B cell (primary cell): Measurements from ENCODE around the gene PRKCB. TPM values are rescaled to one million over a fixed set of nuclear protein-coding genes. Genes with fewer than 3 reads are reported as not detected.

Experiments
- ATAC-seq: fragments of 200-7000 bp; cut with Tn5 transposase; one replicate; pipeline ENCODE4 v1.10.0; 2021; ENCODE audit warnings: low read depth, mild to moderate bottlenecking, moderate number of reproducible peaks, moderate library complexity
- CTCF ChIA-PET: fragments of 350-600 bp; sonication (Branson Sonifier 250); formaldehyde crosslinking; loops from one replicate; lab custom pipeline; 2021; ENCODE audit warnings: antibody characterized with exemption, inconsistent platforms; lab: Charles Lee
- POLR2A ChIA-PET: fragments of 350-600 bp; sonication (Branson Sonifier 250); formaldehyde crosslinking; loops from one replicate; lab custom pipeline; 2021; ENCODE audit warnings: antibody characterized with exemption; lab: Charles Lee
- DNase-seq: peaks from one replicate; pipeline ENCODE4 v3.0.0; 2013
- H2AFZ ChIP-seq: 2 replicates; pipeline ENCODE4 v1.6.1; 2012; ENCODE audit warnings: mild to moderate bottlenecking, low read depth, low read length; ENCODE audit not compliant: insufficient read depth, poor library complexity, severe bottlenecking
- H3K27ac ChIP-seq, 2 donors: 1 replicate in 1 of 2; 2 replicates in 1 of 2; pipeline ENCODE4 v1.5.1; 2012 to 2013; ENCODE audit warnings: low read length in 2 of 2, mild to moderate bottlenecking in 2 of 2, moderate library complexity in 1 of 2
- H3K27me3 ChIP-seq, 4 experiments: fragments of 200-600 bp in 1 of 4; sonication (generic) in 1 of 4; replicated peaks in 1 of 4; 1 replicate in 2 of 4; 2 replicates in 2 of 4; pipeline versions ENCODE4 v1.6.1 to v1.7.0; 2013 to 2016; ENCODE audit warnings: low read length in 3 of 4, mild to moderate bottlenecking in 2 of 4, mixed read lengths in 1 of 4, moderate library complexity in 1 of 4; ENCODE audit not compliant: insufficient read depth in 4 of 4, control insufficient read depth in 3 of 4; ENCODE audit errors: control extremely low read depth in 1 of 4
- H3K36me3 ChIP-seq, 2 experiments: replicated peaks in 1 of 2; 1 replicate in 1 of 2; 2 replicates in 1 of 2; pipeline versions ENCODE4 v1.6.1 to v1.7.1; 2013; ENCODE audit warnings: low read length in 1 of 2; ENCODE audit not compliant: insufficient read depth in 2 of 2, control insufficient read depth in 1 of 2; ENCODE audit errors: control extremely low read depth in 1 of 2, extremely low read depth in 1 of 2
- H3K4me1 ChIP-seq, 2 donors: fragments of 200-600 bp in 1 of 2; sonication (generic) in 1 of 2; 1 replicate in 1 of 2; 2 replicates in 1 of 2; pipeline versions ENCODE4 v1.5.1 to v1.6.1; 2013 to 2017; ENCODE audit warnings: low read length in 2 of 2; ENCODE audit not compliant: control insufficient read depth in 2 of 2, insufficient read depth in 2 of 2
- H3K4me2 ChIP-seq: replicated peaks from 2 replicates; pipeline ENCODE3; 2012; ENCODE audit warnings: mild to moderate bottlenecking, low read depth, low read length; ENCODE audit not compliant: poor library complexity, severe bottlenecking
- H3K4me3 ChIP-seq, 5 experiments: fragments of 200-600 bp in 1 of 5; sonication (generic) in 1 of 5; 1 replicate in 3 of 5; 2 replicates in 2 of 5; pipeline versions ENCODE4 v1.5.1 to v1.7.0; 2011 to 2016; ENCODE audit warnings: low read length in 4 of 5, mild to moderate bottlenecking in 4 of 5, low read depth in 2 of 5, control low read depth in 1 of 5, moderate library complexity in 1 of 5; ENCODE audit not compliant: insufficient read depth in 1 of 5; ENCODE audit errors: control extremely low read depth in 1 of 5, extremely low read depth in 1 of 5
- H3K79me2 ChIP-seq: fragments of 200-600 bp; sonication (generic); one replicate; pipeline ENCODE4 v1.6.0; 2016; ENCODE audit warnings: low read length; ENCODE audit not compliant: control insufficient read depth, insufficient read depth
- H3K9ac ChIP-seq: fragments of 200-600 bp; sonication (generic); 2 replicates; pipeline ENCODE4 v1.6.1; 2017; ENCODE audit warnings: mild to moderate bottlenecking, low read length, moderate library complexity
- H3K9me3 ChIP-seq, 3 donors: one replicate each; pipeline versions ENCODE4 v1.6.1 to v1.7.1; 2013; ENCODE audit warnings: low read length in 2 of 3; ENCODE audit not compliant: control insufficient read depth in 2 of 3, insufficient read depth in 1 of 3; ENCODE audit errors: control extremely low read depth in 1 of 3
- H4K20me1 ChIP-seq: 2 replicates; pipeline ENCODE4 v1.6.0; 2012; ENCODE audit warnings: mild to moderate bottlenecking, low read length; ENCODE audit not compliant: insufficient read depth, control insufficient read depth, poor library complexity, severe bottlenecking
- H3K27ac Mint-ChIP-seq: one replicate; pipeline ENCODE4 v1.8.0; 2021; ENCODE audit warnings: mixed read lengths
- H3K27me3 Mint-ChIP-seq: one replicate; pipeline ENCODE4 v1.8.0; 2021; ENCODE audit warnings: mixed read lengths
- H3K4me1 Mint-ChIP-seq: one replicate; pipeline ENCODE4 v1.8.0; 2021; ENCODE audit warnings: mixed read lengths
- H3K4me3 Mint-ChIP-seq: one replicate; pipeline ENCODE4 v1.8.0; 2021; ENCODE audit warnings: mixed read lengths
- H3K9me3 Mint-ChIP-seq: one replicate; pipeline ENCODE4 v1.8.0; 2022; ENCODE audit warnings: mixed read lengths; ENCODE audit not compliant: insufficient read depth
- EZH2 ChIP-seq: IDR thresholded peaks from 2 replicates; pipeline ENCODE4 v1.6.1; 2012; ENCODE audit warnings: borderline replicate concordance, low read depth, mild to moderate bottlenecking, moderate library complexity, low read length; ENCODE audit not compliant: insufficient read depth, poor library complexity, severe bottlenecking
- WGBS: methylation state at CpG from one replicate; pipeline ENCODE4 v1.1.5; 2013; ENCODE audit warnings: missing lambda C conversion rate; ENCODE audit not compliant: insufficient coverage; 5-methylcytosine and 5-hydroxymethylcytosine counted together
- intact Hi-C: fragments of 100-400 bp; cut with micrococcal nuclease; formaldehyde crosslinking; loops from one replicate; pipeline ENCODE4 v1.10.0; 2022
- polyA plus RNA-seq: library from polyadenylated mRNA; depleted of rRNA; stranded (reverse); fragments of >200 nt; gene quantifications from 2 replicates; pipeline ENCODE4 v1.2.3, GENCODE V29; 2012
- total RNA-seq, 2 donors: library from RNA; stranded (reverse); fragments of 120-200 nt in 1 of 2; gene quantifications; 1 replicate in 1 of 2; 2 replicates in 1 of 2; pipeline versions ENCODE4 v1.2.3 to v1.2.4, GENCODE V29; 2013 to 2022
- TF ChIP-seq, protein P1 (sequence below): fragments of 200-600 bp; IDR thresholded peaks from one replicate; pipeline ENCODE4 v1.8.0; 2022; ENCODE audit warnings: antibody characterized with exemption, mild to moderate bottlenecking

PRKCB gene
- total and polyA plus RNA-seq, 2 donors (not counting 1 experiment from before 2014, with no cell fraction given): 106 to 373 TPM

DNA sequence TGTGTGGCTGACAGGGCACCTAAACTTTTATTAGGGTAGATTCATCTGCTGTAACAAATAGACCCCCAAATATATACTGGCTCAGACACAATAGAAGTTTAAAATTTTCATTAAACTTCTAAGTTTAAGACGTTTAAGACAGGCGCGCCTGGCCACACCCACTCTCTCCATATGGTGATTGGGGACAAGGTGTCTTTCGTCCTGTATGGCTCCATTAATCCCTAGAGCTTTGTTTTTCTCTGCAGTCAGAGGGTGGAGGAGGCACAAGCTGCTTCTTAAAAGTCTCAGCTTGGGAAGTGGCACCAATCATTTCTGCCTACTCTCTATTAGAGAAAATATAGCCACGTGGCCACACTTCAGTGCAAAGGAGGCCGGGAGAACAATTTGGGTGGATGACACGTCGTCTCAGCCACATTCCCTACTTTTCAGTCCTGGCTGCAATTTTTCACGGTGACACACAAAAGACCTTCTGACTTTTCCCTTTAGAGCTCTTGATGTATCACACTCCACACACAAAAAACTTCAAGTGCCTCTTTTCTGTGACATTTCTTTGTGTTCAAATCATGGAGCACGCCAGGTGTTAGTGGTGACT is 294.8 kb downstream of the PRKCB start:
- Histone ChIP-seq H3K36me3 (peaks cover 7 to 80% of the 10 kb centered on the region in 2 experiments), H3K79me2 (peaks cover 16% of the 10 kb centered on the region), H3K27me3 (no peaks in the 10 kb centered on the region), H3K27ac (no peak overlapping the region), H4K20me1 (peaks cover 34% of the 10 kb centered on the region), H3K4me1 (no peaks in the 10 kb centered on the region), H3K4me2 (no peak overlapping the region), H2AFZ (no peak overlapping the region), H3K9me3 (no peaks in the 10 kb centered on the region), H3K4me3 (no peak overlapping the region), H3K9ac (no peak overlapping the region)
- CTCF ChIA-PET: interaction anchor here (1.7 kb wide), 1 partner anchor 59 kb away, joined by 5 read pairs; no protein-coding TSS in a partner anchor
- H3K4me1 Mint-ChIP-seq: no peaks in the 10 kb centered on the region
- intact Hi-C loops: no loop called here
- H3K27me3 Mint-ChIP-seq: no peaks in the 10 kb centered on the region
- ATAC-seq: no peak
- DNase-seq: no peak
- POLR2A ChIA-PET: no interaction called here
- 94% methylated on average over 5 of the region's 10 CpGs for WGBS
- H3K27ac Mint-ChIP-seq: no peak overlapping the region
- H3K4me3 Mint-ChIP-seq: no peak overlapping the region
- no peaks in the 10 kb centered on the region for H3K9me3 Mint-ChIP-seq
- TF ChIP-seq EZH2: no peak
- TF ChIP-seq, protein P1, sequence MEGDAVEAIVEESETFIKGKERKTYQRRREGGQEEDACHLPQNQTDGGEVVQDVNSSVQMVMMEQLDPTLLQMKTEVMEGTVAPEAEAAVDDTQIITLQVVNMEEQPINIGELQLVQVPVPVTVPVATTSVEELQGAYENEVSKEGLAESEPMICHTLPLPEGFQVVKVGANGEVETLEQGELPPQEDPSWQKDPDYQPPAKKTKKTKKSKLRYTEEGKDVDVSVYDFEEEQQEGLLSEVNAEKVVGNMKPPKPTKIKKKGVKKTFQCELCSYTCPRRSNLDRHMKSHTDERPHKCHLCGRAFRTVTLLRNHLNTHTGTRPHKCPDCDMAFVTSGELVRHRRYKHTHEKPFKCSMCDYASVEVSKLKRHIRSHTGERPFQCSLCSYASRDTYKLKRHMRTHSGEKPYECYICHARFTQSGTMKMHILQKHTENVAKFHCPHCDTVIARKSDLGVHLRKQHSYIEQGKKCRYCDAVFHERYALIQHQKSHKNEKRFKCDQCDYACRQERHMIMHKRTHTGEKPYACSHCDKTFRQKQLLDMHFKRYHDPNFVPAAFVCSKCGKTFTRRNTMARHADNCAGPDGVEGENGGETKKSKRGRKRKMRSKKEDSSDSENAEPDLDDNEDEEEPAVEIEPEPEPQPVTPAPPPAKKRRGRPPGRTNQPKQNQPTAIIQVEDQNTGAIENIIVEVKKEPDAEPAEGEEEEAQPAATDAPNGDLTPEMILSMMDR: no peak

DNA sequence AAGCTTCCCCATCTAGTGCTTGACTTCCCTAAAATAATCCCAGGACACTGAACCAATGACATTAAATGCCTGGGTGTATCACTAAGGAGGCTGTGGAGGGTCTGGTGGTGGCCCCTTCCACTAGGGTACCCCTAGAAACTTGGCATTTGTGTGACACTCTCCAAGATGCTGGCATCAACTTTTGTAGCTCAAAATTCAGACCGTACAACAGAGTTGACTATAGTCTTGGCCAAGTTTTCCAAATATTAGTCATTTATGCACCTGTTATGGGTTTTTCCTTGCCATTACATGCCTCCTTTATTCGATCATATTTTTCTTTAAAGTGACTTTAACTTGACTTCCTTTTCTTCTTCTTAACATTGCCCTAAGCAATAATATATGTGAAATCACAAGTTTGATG is 295.5 kb downstream of the PRKCB start:
- no peak for DNase-seq
- Histone ChIP-seq H3K4me2 (no peak overlapping the region), H4K20me1 (peaks cover 34% of the 10 kb centered on the region), H3K79me2 (peaks cover 19% of the 10 kb centered on the region), H3K9me3 (no peaks in the 10 kb centered on the region), H3K4me1 (no peaks in the 10 kb centered on the region), H3K36me3 (peaks cover 7 to 80% of the 10 kb centered on the region in 2 experiments), H3K4me3 (no peak overlapping the region), H3K27me3 (no peaks in the 10 kb centered on the region), H2AFZ (no peak overlapping the region), H3K27ac (no peak overlapping the region), H3K9ac (no peak overlapping the region)
- ChIA-PET CTCF (interaction anchor here (1.7 kb wide), 1 partner anchor 60 kb away, joined by 5 read pairs; no protein-coding TSS in a partner anchor), POLR2A (no interaction called here)
- ATAC-seq: no peak
- no peak overlapping the region for H3K4me3 Mint-ChIP-seq
- TF ChIP-seq, protein P1: no peak
- no peak for TF ChIP-seq EZH2
- intact Hi-C loops: no loop called here
- WGBS: no CpG with 5 or more reads among the region's 2 CpGs
- no peak overlapping the region for H3K27ac Mint-ChIP-seq
- H3K9me3 Mint-ChIP-seq: no peaks in the 10 kb centered on the region
- H3K27me3 Mint-ChIP-seq: no peaks in the 10 kb centered on the region
- no peaks in the 10 kb centered on the region for H3K4me1 Mint-ChIP-seq
